GM21526 (cell line): ENCODE data around the gene PROSER2.

Experiments
- ATAC-seq: cut with Tn5 transposase; IDR thresholded peaks from one replicate; pipeline ENCODE4 v1.9.1; 2021; ENCODE audit warnings: moderate library complexity; ENCODE audit not compliant: unreplicated experiment, low FRiP score

The PROSER2 gene

GRCh38 chr10:11898372-11899066, 75.4 kb downstream of the PROSER2 start:
- no peak for ATAC-seq

- ATAC-seq = no peak
Measured at GRCh38 chr10:11899067-11899876, 76.1 kb downstream of the PROSER2 start.

GRCh38 chr10:11901036-11901301, 77.8 kb downstream of the PROSER2 start:
- no peak for ATAC-seq

- ATAC-seq = no peak
Measured at GRCh38 chr10:11901454-11901832, 78.3 kb downstream of the PROSER2 start.

- ATAC-seq = no peak
Measured at GRCh38 chr10:11901833-11902475, 78.8 kb downstream of the PROSER2 start.

- ATAC-seq = no peak
Measured at GRCh38 chr10:11902646-11903045, 79.5 kb downstream of the PROSER2 start.

- no peak for ATAC-seq
Measured at GRCh38 chr10:11906714-11907113, 83.6 kb downstream of the PROSER2 start.

GRCh38 chr10:11907914-11908313, 84.8 kb downstream of the PROSER2 start:
- ATAC-seq = no peak

GRCh38 chr10:11908536-11908935, 85.4 kb downstream of the PROSER2 start:
- no peak for ATAC-seq

- ATAC-seq = no peak
Measured at GRCh38 chr10:11908991-11909390, 85.8 kb downstream of the PROSER2 start.

- ATAC-seq = no peak
Measured at GRCh38 chr10:11909618-11910017, 86.5 kb downstream of the PROSER2 start.

GRCh38 chr10:11910102-11910501, 86.9 kb downstream of the PROSER2 start:
- no peak for ATAC-seq

GRCh38 chr10:11913079-11913641, 90.0 kb downstream of the PROSER2 start:
- ATAC-seq = no peak

GRCh38 chr10:11918384-11918783, 95.2 kb downstream of the PROSER2 start:
- no peak for ATAC-seq

- ATAC-seq = no peak
Measured at GRCh38 chr10:11919271-11919670, 96.1 kb downstream of the PROSER2 start.
